Muscle of arm (tissue), 12 donors: ENCODE results near the gene ATIC. TPM values are rescaled to one million over a fixed set of nuclear protein-coding genes. Genes with fewer than 3 reads are reported as not detected.
"Not testable (repeated sequence)": the region's sequence is repeated elsewhere in the genome, so short reads cannot be mapped to it uniquely, and the experiment has no call there.

Source experiments
- DNase-seq: peaks from one replicate; pipeline ENCODE4 v3.0.0-alpha.2; 2013
- polyA plus RNA-seq, 12 donors: library from polyadenylated mRNA; unstranded; fragments of 120-200 nt; gene quantifications; one replicate each; pipeline ENCODE4 v1.2.1, GENCODE V29; 2013; ENCODE audit not compliant: insufficient read length in 12 of 12

Gene ATIC
- polyA plus RNA-seq, 12 donors, result 42.1 to 83.0 (median 50.1) TPM; not detected in 1

GRCh38 chr2:215358891-215359575 lies 47.2 kb downstream of the ATIC start:
- DNase-seq, result no peak

- no peak for DNase-seq
Observed at GRCh38 chr2:215359576-215359922, 47.7 kb downstream of the ATIC start.

GRCh38 chr2:215360059-215360458 lies 48.2 kb downstream of the ATIC start:
- not testable (repeated sequence) for DNase-seq

GRCh38 chr2:215360596-215360995 lies 48.7 kb downstream of the ATIC start:
- DNase-seq, result no peak

- DNase-seq, result no peak
Observed at GRCh38 chr2:215361211-215361875, 49.5 kb downstream of the ATIC start.

- DNase-seq, result no peak
Observed at GRCh38 chr2:215361876-215362561, 50.2 kb downstream of the ATIC start.

- DNase-seq, result no peak
Observed at GRCh38 chr2:215362562-215362904, 50.7 kb downstream of the ATIC start.

GRCh38 chr2:215363039-215363438 lies 51.2 kb downstream of the ATIC start:
- no peak for DNase-seq

GRCh38 chr2:215363461-215364156 lies 51.8 kb downstream of the ATIC start:
- no peak for DNase-seq

GRCh38 chr2:215364157-215365155 lies 52.6 kb downstream of the ATIC start:
- no peak for DNase-seq

GRCh38 chr2:215365184-215365658 lies 53.4 kb downstream of the ATIC start:
- DNase-seq, result no peak

- DNase-seq, result no peak
Observed at GRCh38 chr2:215366440-215367032, 54.7 kb downstream of the ATIC start.

GRCh38 chr2:215367662-215368492 lies 56.0 kb downstream of the ATIC start:
- no peak for DNase-seq

GRCh38 chr2:215368493-215368809 lies 56.6 kb downstream of the ATIC start:
- no peak for DNase-seq

GRCh38 chr2:215369181-215369760 lies 57.4 kb downstream of the ATIC start:
- no peak for DNase-seq

GRCh38 chr2:215370112-215370965 lies 58.5 kb downstream of the ATIC start:
- no peak for DNase-seq

GRCh38 chr2:215371915-215372897 lies 60.3 kb downstream of the ATIC start:
- no peak for DNase-seq
